ENCODE results near the gene DMRTB1. TPM values are rescaled to one million over a fixed set of nuclear protein-coding genes. Genes with fewer than 3 reads are reported as not detected.

The DMRTB1 gene
- total and polyA plus RNA-seq, 2 of the 8 experiments (the other 6 are each of a cell fraction or from before 2014, with no cell fraction given): 0.06 to 0.35 TPM

- TF ChIP-seq ATF2 (IDR thresholded peaks at IDR 0.05; ENCODE audit: low read length): no peak
Measured at GRCh38 chr1:53468374-53468773, 9.2 kb downstream of the DMRTB1 start (continued).
